SJSA1 (cell line): Measurements from ENCODE around the gene VWA5B2. TPM values are rescaled to one million over a fixed set of nuclear protein-coding genes. Genes with fewer than 3 reads are reported as not detected.

Experiments used
- DNase-seq, 2 experiments: peaks; one replicate each; pipeline ENCODE4 v3.0.0-alpha.2; 2015 to 2020; ENCODE audit warnings: low spot score in 2 of 2, low read depth in 1 of 2
- H3K27ac ChIP-seq: fragments of 250-450 bp; sonication (Bioruptor Pico); 2 replicates; pipeline ENCODE4 v1.5.1; 2020; ENCODE audit warnings: mild to moderate bottlenecking, moderate library complexity
- H3K27me3 ChIP-seq: fragments of 250-450 bp; sonication (Bioruptor Pico); replicated peaks from 2 replicates; pipeline ENCODE4 v1.5.1; 2020; ENCODE audit warnings: mild to moderate bottlenecking, moderate library complexity
- H3K36me3 ChIP-seq: fragments of 250-450 bp; sonication (Bioruptor Pico); 2 replicates; pipeline ENCODE4 v1.5.1; 2020; ENCODE audit warnings: mild to moderate bottlenecking
- H3K4me1 ChIP-seq: fragments of 250-450 bp; sonication (Bioruptor Pico); replicated peaks from 2 replicates; pipeline ENCODE4 v1.6.1; 2021; ENCODE audit warnings: mild to moderate bottlenecking
- H3K4me3 ChIP-seq: fragments of 250-450 bp; sonication (Bioruptor Pico); 2 replicates; pipeline ENCODE4 v1.5.1; 2020; ENCODE audit warnings: mild to moderate bottlenecking
- H3K9me3 ChIP-seq: fragments of 250-450 bp; sonication (Bioruptor Pico); replicated peaks from 2 replicates; pipeline ENCODE4 v1.5.1; 2020; ENCODE audit warnings: mild to moderate bottlenecking
- total RNA-seq: library from RNA; depleted of rRNA; stranded (reverse); fragments of >200 nt; shearing (Covaris generic); gene quantifications from 2 replicates; pipeline ENCODE4 v1.2.3, GENCODE V29; 2014

VWA5B2 gene
- total RNA-seq, 1 experiment from 2014 or later = not detected

DNA sequence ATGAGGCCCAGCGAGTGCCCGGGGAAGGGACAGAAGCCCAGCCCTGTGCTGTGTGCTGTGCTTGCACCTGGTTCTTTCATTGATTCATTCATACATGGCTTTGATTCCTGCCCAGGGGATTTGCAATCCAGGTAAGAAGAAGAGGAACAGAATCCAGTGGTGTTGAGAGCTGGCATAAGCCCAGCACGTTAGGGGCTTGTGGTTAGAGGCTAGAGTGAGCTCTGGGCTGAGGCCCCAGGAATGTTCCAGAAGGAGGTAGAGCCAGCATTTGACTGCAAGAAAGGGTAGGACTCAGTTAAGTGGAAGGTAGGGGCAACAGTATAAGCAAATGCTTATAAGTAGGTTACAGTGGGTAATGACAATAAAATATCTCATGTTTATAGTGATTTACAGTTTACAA is 2.3 kb downstream of the VWA5B2 start:
- Histone ChIP-seq H3K27me3 (peaks cover 42% of the 10 kb centered on the region), H3K4me1 (peaks cover 18% of the 10 kb centered on the region), H3K9me3 (peaks cover 3% of the 10 kb centered on the region; the same call in 1 of the 2 replicates), H3K4me3 (no peak overlapping the region), H3K36me3 (no peaks in the 10 kb centered on the region), H3K27ac (no peak overlapping the region)
- no peak for DNase-seq

DNA sequence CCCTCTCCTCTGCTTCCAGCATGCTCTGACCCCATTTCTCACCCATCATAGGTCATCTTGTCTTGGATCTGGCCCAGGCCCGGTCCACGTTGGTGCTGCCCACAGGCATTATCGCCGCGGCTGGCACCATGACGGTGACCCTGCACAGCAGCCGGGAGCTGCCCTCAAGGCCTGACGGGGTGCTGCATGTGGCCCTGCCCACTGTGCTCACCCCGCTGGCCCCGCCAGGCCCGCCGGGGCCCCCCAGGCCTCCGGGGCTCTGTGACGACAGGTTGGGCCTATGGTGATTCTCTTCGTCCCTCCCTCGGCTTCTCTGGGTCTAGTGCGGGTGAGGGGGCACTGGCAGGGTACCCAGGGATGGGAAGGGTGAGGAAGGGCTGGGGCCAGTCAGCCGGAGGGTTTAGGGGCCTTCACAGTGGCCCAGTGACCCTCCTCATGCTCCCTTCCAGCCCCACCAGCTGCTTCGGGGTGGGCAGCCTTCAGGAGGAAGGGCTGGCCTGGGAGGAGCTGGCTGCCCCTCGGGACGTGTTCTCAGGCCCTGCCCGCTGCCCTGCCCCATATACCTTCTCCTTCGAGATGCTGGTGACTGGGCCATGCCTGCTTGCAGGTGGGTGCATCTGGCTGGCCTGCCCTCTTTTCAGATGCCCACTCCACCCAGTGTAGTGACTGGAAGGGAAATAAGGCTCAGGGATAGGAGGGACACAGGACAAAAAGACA is 3.9 kb downstream of the VWA5B2 start:
- peaks cover 18% of the 10 kb centered on the region for H3K4me1 ChIP-seq

DNA sequence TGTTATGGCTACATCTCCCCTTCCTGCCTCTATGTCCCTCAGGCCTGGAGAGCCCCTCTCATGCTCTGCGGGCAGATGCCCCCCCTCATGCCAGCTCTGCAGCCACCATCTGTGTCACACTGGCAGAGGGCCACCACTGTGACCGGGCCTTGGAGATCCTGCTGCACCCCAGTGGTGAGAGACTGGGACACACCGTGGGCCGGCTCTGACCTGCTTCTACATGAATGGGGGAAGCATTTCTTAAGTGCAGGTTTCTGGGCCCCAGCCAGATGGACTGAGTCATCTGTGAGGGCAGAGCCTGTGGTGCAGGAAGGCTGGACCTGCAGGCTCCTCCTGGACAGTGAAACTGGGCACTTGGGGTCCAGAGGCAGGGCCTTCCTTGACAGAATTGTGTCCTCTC is 4.8 kb downstream of the VWA5B2 start:
- no peaks in the 10 kb centered on the region; the same call in 1 of the 2 replicates for H3K9me3 ChIP-seq
- H3K27ac ChIP-seq = no peak overlapping the region
- no peaks in the 10 kb centered on the region for H3K36me3 ChIP-seq
- H3K27me3 ChIP-seq = peaks cover 33% of the 10 kb centered on the region
- peak; percentile 45 to 81 for DNase-seq
- peaks cover 16% of the 10 kb centered on the region for H3K4me1 ChIP-seq
- no peak overlapping the region for H3K4me3 ChIP-seq

More for the DNA sequence above, 3.9 kb downstream of the VWA5B2 start:
- DNase-seq = no peak
- Histone ChIP-seq H3K9me3 (no peaks in the 10 kb centered on the region; the same call in 1 of the 2 replicates), H3K27me3 (peaks cover 40% of the 10 kb centered on the region), H3K36me3 (no peaks in the 10 kb centered on the region), H3K27ac (no peak overlapping the region), H3K4me3 (no peak overlapping the region)

DNA sequence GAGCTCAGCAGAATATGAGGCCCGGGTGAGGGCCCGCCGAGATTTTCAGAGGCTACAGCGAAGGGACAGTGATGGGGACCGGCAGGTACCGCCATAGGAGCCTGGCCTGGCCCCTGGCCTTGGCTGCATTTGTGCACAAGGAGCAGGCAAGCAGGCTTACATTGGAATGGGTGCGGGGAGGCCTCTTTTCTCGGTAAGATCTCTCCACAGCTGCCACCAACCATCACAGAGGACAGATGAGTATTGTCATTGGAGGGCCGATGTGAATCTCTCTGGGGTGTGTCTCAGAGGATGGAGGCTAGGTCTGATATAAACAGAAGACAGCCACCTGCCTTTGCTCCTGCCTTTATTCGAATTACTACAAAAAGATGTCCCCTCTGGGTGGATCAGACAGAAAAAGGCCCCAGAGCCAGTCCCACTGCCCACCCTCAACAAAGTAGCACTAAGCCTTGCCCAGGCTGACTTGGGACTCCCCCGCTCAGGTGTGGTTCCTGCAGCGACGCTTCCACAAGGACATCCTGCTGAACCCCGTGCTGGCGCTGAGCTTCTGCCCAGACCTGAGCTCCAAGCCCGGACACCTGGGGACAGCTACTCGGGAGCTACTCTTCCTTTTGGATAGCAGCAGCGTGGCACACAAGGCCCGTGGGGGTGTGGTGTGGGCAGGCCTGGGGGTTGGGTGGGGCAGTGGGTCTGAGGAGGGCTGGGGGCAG is 5.4 kb downstream of the VWA5B2 start:
- Histone ChIP-seq H3K4me3 (no peak overlapping the region), H3K4me1 (peaks cover 10% of the 10 kb centered on the region), H3K9me3 (no peaks in the 10 kb centered on the region; the same call in 1 of the 2 replicates), H3K36me3 (no peaks in the 10 kb centered on the region), H3K27ac (no peak overlapping the region), H3K27me3 (peaks cover 27% of the 10 kb centered on the region)
- no peak for DNase-seq

DNA sequence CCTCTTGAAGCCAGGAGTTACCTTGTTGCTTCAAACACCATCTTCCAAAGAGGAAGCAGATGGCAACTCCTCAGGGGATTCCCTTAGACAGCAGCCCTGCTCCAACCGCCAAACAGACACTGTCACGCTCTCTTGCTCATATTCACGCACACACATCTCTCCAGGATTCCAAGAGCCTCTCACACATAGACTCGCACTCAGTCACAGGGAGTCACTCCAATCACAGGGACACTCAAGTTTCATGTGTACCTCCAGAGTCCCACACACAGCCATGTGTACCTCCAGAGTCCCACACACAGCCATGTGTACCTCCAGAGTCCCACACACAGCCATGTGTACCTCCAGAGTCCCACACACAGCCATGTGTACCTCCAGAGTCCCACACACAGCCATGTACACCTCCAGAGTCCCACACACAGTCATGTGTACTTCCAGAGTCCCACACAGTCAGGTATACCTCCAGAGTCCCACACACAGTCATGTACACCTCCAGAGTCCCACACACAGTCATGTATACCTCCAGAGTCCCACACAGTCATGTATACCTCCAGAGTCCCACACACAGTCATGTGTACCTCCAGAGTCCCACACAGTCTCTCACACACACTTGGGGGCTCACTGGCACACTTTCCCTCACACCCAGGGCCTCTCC is 6.1 kb downstream of the VWA5B2 start:
- no peaks in the 10 kb centered on the region for H3K36me3 ChIP-seq
- peaks cover 20% of the 10 kb centered on the region for H3K27me3 ChIP-seq
- H3K27ac ChIP-seq = no peak overlapping the region
- peaks cover 3% of the 10 kb centered on the region for H3K4me1 ChIP-seq
- no peak overlapping the region for H3K4me3 ChIP-seq
- DNase-seq = no peak
- H3K9me3 ChIP-seq = no peaks in the 10 kb centered on the region; the same call in 1 of the 2 replicates

GRCh38 chr3:184236033-184236410 is 6.6 kb downstream of the VWA5B2 start:
- Histone ChIP-seq H3K27me3 (peaks cover 15% of the 10 kb centered on the region), H3K4me1 (no peaks in the 10 kb centered on the region), H3K9me3 (no peaks in the 10 kb centered on the region), H3K36me3 (no peaks in the 10 kb centered on the region), H3K4me3 (no peak overlapping the region), H3K27ac (no peak overlapping the region)
- no peak for DNase-seq

DNA sequence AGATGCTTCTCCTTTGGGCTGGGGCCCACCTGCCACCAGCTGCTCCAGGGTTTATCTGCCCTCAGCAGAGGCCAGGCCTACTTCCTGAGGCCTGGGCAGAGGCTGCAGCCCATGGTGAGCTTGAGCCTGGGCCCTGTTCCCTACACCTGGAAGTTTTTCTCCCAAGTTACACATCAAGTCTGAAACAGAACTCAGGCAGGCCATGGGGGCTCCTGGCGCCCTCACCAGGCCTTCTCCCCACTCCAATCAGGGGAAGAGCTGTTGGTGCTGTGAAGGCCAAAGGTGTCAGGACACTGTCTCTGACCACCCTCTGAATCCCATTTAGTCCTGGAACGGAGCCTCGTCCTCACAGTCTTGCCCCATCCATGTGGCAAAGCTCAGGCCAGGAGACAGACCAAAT is 7.3 kb downstream of the VWA5B2 start:
- H3K27me3 ChIP-seq = peaks cover 9% of the 10 kb centered on the region
- no peak for DNase-seq
- no peak overlapping the region for H3K27ac ChIP-seq
- no peaks in the 10 kb centered on the region for H3K36me3 ChIP-seq
- no peaks in the 10 kb centered on the region for H3K9me3 ChIP-seq
- no peak overlapping the region for H3K4me3 ChIP-seq
- no peaks in the 10 kb centered on the region for H3K4me1 ChIP-seq

- Histone ChIP-seq H3K4me1 (no peaks in the 10 kb centered on the region), H3K4me3 (no peak overlapping the region), H3K9me3 (no peaks in the 10 kb centered on the region), H3K27me3 (peaks cover 3% of the 10 kb centered on the region), H3K36me3 (no peaks in the 10 kb centered on the region; the same call in 1 of the 2 replicates), H3K27ac (no peak overlapping the region)
- no peak for DNase-seq
Measured at GRCh38 chr3:184237211-184237610, 7.8 kb downstream of the VWA5B2 start.

GRCh38 chr3:184237807-184238206 is 8.4 kb downstream of the VWA5B2 start:
- no peaks in the 10 kb centered on the region for H3K9me3 ChIP-seq
- no peak overlapping the region for H3K27ac ChIP-seq
- no peak for DNase-seq
- no peaks in the 10 kb centered on the region for H3K4me1 ChIP-seq
- H3K36me3 ChIP-seq = peaks cover 6% of the 10 kb centered on the region
- H3K4me3 ChIP-seq = no peak overlapping the region
- H3K27me3 ChIP-seq = no peaks in the 10 kb centered on the region

- H3K9me3 ChIP-seq = no peaks in the 10 kb centered on the region
- peaks cover 6% of the 10 kb centered on the region for H3K36me3 ChIP-seq
- DNase-seq = no peak
- H3K4me3 ChIP-seq = no peak overlapping the region
- H3K27ac ChIP-seq = no peak overlapping the region
- no peaks in the 10 kb centered on the region for H3K27me3 ChIP-seq
- H3K4me1 ChIP-seq = no peaks in the 10 kb centered on the region
Measured at GRCh38 chr3:184238246-184238818, 8.9 kb downstream of the VWA5B2 start.

- Histone ChIP-seq H3K27ac (no peak overlapping the region), H3K4me1 (no peaks in the 10 kb centered on the region), H3K4me3 (no peak overlapping the region), H3K27me3 (no peaks in the 10 kb centered on the region), H3K9me3 (no peaks in the 10 kb centered on the region), H3K36me3 (peaks cover 14% of the 10 kb centered on the region)
- DNase-seq = no peak
Measured at GRCh38 chr3:184239221-184239620, 9.8 kb downstream of the VWA5B2 start.

DNA sequence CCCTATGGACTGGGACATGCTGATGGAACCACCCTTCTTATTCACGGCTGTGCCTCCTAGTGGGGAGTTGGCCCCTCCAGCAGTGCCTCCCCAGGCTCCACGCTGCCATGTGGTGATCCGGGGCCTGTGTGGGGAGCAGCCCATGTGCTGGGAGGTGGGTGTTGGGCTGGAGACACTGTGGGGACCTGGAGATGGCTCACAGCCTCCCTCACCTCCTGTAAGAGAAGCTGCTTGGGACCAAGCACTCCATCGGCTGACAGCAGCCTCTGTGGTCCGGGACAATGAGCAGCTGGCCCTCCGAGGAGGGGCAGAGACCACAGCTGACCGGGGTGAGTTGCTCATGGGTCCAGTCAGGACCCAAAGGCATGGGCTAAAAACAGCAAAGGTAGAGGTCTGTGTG is 10.3 kb downstream of the VWA5B2 start:
- no peak overlapping the region for H3K4me3 ChIP-seq
- H3K27ac ChIP-seq = no peak overlapping the region
- no peak for DNase-seq
- no peaks in the 10 kb centered on the region for H3K4me1 ChIP-seq
- H3K9me3 ChIP-seq = no peaks in the 10 kb centered on the region
- no peaks in the 10 kb centered on the region for H3K27me3 ChIP-seq
- H3K36me3 ChIP-seq = peaks cover 15% of the 10 kb centered on the region

- DNase-seq = no peak
Measured at GRCh38 chr3:184240384-184241140, 11.2 kb downstream of the VWA5B2 start.

More at GRCh38 chr3:184240384-184241140, 11.2 kb downstream of the VWA5B2 start:
- no peaks in the 10 kb centered on the region for H3K9me3 ChIP-seq
- H3K27me3 ChIP-seq = no peaks in the 10 kb centered on the region
- H3K36me3 ChIP-seq = peaks cover 22% of the 10 kb centered on the region
- no peak overlapping the region for H3K4me3 ChIP-seq
- H3K27ac ChIP-seq = no peak overlapping the region
- no peaks in the 10 kb centered on the region for H3K4me1 ChIP-seq
